ENCODE results near the gene HSPBP1. TPM values are rescaled to one million over a fixed set of nuclear protein-coding genes. Genes with fewer than 3 reads are reported as not detected.

The HSPBP1 gene
- total and polyA plus RNA-seq, 5 donors from 2014 or later, result 15.8 to 37.2 (median 34.0) TPM

DNA sequence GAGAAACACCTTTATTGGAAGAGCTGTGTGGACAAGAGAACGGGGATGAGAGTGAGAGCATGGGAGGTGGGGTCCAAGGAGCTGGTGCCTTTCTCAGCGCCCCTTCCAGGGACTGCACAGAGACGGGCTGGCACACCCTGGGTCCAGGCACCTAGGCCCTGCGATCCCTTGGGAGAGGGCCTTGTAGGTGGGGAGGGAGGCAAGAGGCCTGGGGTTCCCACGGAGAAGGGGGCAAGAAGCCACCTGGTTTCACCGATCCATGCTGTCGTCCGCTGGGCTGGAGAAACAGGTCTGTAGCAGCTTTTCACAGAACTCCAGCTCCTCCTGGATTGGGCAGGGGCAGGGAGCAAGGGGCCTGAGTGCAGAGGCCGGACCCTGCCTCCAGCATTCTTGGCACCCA is 17.6 kb downstream of the HSPBP1 start:
- Histone ChIP-seq H3K36me3 (ENCODE audit: control insufficient read depth, insufficient read depth, low read length) (no peaks in the 10 kb centered on the region), H3K27ac (ENCODE audit: insufficient read depth, low read length, poor library complexity, severe bottlenecking) (no peak overlapping the region), H3K4me1 (ENCODE audit: control insufficient read depth, insufficient read depth, low read length, poor library complexity, severe bottlenecking) (peaks cover 15% of the 10 kb centered on the region), H3K4me3 (ENCODE audit: low read depth, low read length) (no peak overlapping the region), H3K9me3 (ENCODE audit: control insufficient read depth in 2 of 2, low read length in 2 of 2) (no peaks in the 10 kb centered on the region), H3K27me3 (ENCODE audit: control insufficient read depth, insufficient read depth, low read length) (no peaks in the 10 kb centered on the region)
- H3K36me3 Mint-ChIP-seq, result peaks cover 9% of the 10 kb centered on the region
- no peak overlapping the region for H3K4me3 Mint-ChIP-seq
- ATAC-seq (ENCODE audit: low read depth in 2 of 2) (no peak), DNase-seq (no peak)
- H3K9me3 Mint-ChIP-seq, result peaks cover 0 to 7% (median 1%) of the 10 kb centered on the region in 7 donors
- H3K4me1 Mint-ChIP-seq, result peaks cover 4 to 22% (median 10%) of the 10 kb centered on the region in 4 donors
- H3K27me3 Mint-ChIP-seq, result peaks cover 4% of the 10 kb centered on the region
- H3K27ac Mint-ChIP-seq, result peak overlapping the region in 1 of 3 donors; percentile 79

DNA sequence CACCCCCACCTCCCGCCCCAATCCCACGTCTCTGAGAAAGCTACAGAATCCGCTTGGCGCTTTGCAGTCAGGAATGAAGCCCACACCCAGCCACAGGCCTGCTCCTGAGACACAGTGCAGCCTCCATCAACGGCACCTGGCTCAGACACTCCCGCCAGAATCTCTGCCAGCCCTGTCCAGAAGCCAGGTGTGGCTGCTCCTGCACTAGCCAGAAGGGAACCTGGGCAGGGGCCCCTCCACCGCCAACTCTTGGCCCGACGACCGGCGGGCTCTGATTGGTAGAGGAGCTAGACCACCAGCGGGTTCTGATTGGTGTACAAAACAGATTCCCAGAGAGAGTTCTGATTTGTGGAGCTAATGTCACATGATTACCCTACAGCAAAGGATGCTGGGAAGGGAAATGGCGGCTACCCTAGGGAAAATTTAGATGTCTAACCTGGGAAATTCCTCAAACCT is 18.2 kb downstream of the HSPBP1 start:
- no peaks in the 10 kb centered on the region for H3K27me3 ChIP-seq (ENCODE audit: control insufficient read depth, insufficient read depth, low read length)
- Mint-ChIP-seq H3K4me1 (peaks cover 3 to 27% (median 15%) of the 10 kb centered on the region in 4 donors), H3K27ac (no peak overlapping the region), H3K27me3 (peaks cover 4% of the 10 kb centered on the region), H3K9me3 (peaks cover 0 to 5% (median 1%) of the 10 kb centered on the region in 7 donors), H3K4me3 (peak overlapping the region in 1 of 4 donors; percentile 15), H3K36me3 (peaks cover 8% of the 10 kb centered on the region)
- H3K9me3 ChIP-seq (ENCODE audit: control insufficient read depth in 2 of 2, low read length in 2 of 2), result no peaks in the 10 kb centered on the region
- peaks cover 21% of the 10 kb centered on the region for H3K4me1 ChIP-seq (ENCODE audit: control insufficient read depth, insufficient read depth, low read length, poor library complexity, severe bottlenecking)
- ATAC-seq (ENCODE audit: low read depth in 2 of 2) (no peak), DNase-seq (no peak)
- no peaks in the 10 kb centered on the region for H3K36me3 ChIP-seq (ENCODE audit: control insufficient read depth, insufficient read depth, low read length)
- no peak overlapping the region for H3K27ac ChIP-seq (ENCODE audit: insufficient read depth, low read length, poor library complexity, severe bottlenecking)
- H3K4me3 ChIP-seq (ENCODE audit: low read depth, low read length), result no peak overlapping the region

DNA sequence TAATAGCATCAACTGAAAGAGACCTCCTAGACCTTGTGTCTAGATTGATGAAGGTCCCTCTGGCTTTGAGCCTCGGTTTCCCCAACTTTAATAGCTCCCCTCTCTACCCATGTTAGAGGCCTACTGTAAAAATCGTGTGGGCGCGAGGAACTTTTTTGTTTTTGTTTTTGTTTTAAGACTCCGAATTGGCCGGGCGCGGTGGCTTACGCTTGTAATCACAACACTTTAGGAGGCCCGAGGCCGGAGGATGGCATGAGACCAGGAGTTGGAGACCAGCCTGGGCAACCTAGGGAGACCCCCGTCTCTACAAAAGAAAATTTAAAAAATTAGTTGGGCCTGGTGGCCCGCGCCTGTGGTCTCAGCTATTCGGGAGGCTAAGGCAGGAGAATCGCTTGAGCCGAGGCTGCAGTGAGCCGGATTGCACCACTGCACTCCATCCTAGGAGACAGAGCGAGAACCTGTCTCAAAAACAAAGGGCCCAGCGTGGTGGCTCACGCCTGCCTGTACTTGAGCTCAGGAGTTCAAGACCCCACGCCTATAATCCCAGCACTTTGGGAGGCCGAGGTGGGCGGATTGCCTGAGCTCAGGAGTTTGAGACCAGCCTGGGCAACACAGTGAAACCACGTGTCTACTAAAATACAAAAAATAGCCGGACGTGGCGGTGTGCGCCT is 20.2 kb downstream of the HSPBP1 start:
- DNase-seq, result no peak
- peak overlapping the region; percentile 93 to 97 (median 96) for H3K27ac Mint-ChIP-seq
- ATAC-seq (ENCODE audit: low read depth in 2 of 2), result no peak
- H3K36me3 Mint-ChIP-seq, result peaks cover 12% of the 10 kb centered on the region
- no peaks in the 10 kb centered on the region for H3K9me3 ChIP-seq (ENCODE audit: control insufficient read depth in 2 of 2, low read length in 2 of 2)
- no peaks in the 10 kb centered on the region for H3K36me3 ChIP-seq (ENCODE audit: control insufficient read depth, insufficient read depth, low read length)
- peaks cover 4% of the 10 kb centered on the region for H3K27me3 Mint-ChIP-seq
- no peaks in the 10 kb centered on the region for H3K9me3 Mint-ChIP-seq
- peaks cover 41% of the 10 kb centered on the region for H3K4me1 ChIP-seq (ENCODE audit: control insufficient read depth, insufficient read depth, low read length, poor library complexity, severe bottlenecking)
- no peaks in the 10 kb centered on the region for H3K27me3 ChIP-seq (ENCODE audit: control insufficient read depth, insufficient read depth, low read length)
- H3K27ac ChIP-seq (ENCODE audit: insufficient read depth, low read length, poor library complexity, severe bottlenecking), result peak overlapping the region; percentile 93
- peak overlapping the region; percentile 79 for H3K4me3 ChIP-seq (ENCODE audit: low read depth, low read length)
- peak overlapping the region; percentile 92 to 97 (median 95) for H3K4me3 Mint-ChIP-seq
- H3K4me1 Mint-ChIP-seq, result peaks cover 6 to 42% (median 28%) of the 10 kb centered on the region in 4 donors

DNA sequence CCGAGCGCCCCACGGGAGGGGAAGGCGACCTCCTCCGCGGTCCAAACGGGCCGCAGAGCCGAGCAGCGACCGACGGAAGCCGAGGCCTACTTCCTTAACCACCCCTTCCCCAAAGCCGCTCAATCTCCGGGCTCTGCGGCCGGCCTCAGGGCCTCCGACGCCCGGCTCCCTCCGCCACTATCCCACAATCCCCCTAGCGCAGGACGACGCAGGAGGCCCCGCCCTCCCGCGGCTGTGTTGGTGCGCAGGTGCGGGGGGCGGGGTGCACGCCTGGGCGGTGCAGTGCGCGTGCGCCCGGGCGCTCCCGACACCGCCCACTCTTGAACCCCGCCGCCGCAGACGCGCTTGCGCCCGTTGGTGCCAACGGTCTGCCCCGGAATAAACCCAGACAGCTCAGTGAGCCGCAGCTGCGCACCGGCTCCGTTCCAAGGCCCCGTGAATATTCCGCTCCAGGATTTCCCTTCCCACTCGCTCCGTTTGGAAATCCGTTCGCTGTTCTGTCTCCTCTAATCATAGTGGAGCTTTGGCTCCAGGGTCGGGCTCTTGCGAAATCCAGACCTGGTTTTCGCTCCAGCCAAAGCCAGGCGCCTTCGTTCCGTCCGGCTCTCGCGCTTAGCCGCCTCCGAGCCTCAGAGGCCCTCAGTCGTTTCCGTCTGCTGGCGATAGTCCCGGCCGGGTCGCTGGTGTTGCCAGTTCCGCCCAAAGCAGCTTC is 20.9 kb downstream of the HSPBP1 start, which contains the start of gene PPP6R1:
PPP6R1 (minus strand) TSS at position 190 of the 712 bp plus-strand sequence. CDS start 11,914 bp downstream, outside the sequence.
- peak within 1 kb of the TSS; percentile 96 to 99 (median 98) for H3K27ac Mint-ChIP-seq
- H3K9me3 Mint-ChIP-seq, result no peaks in the 10 kb centered on the region
- Histone ChIP-seq H3K9me3 (ENCODE audit: control insufficient read depth in 2 of 2, low read length in 2 of 2) (no peaks in the 10 kb centered on the region), H3K4me1 (ENCODE audit: control insufficient read depth, insufficient read depth, low read length, poor library complexity, severe bottlenecking) (peaks cover 48% of the 10 kb centered on the region), H3K27me3 (ENCODE audit: control insufficient read depth, insufficient read depth, low read length) (no peaks in the 10 kb centered on the region), H3K36me3 (ENCODE audit: control insufficient read depth, insufficient read depth, low read length) (no peaks in the 10 kb centered on the region), H3K27ac (ENCODE audit: insufficient read depth, low read length, poor library complexity, severe bottlenecking) (peak within 1 kb of the TSS; percentile 93), H3K4me3 (ENCODE audit: low read depth, low read length) (peak within 1 kb of the TSS; percentile 85)
- H3K36me3 Mint-ChIP-seq, result peaks cover 12% of the 10 kb centered on the region
- ATAC-seq (ENCODE audit: low read depth in 2 of 2) (peak; percentile 79 to 80), DNase-seq (peak; percentile 89 to 97 (median 96))
- H3K4me3 Mint-ChIP-seq, result peak within 1 kb of the TSS; percentile 97 to 99 (median 97)
- H3K27me3 Mint-ChIP-seq, result peaks cover 4% of the 10 kb centered on the region
- H3K4me1 Mint-ChIP-seq, result peaks cover 9 to 49% (median 30%) of the 10 kb centered on the region in 4 donors

DNA sequence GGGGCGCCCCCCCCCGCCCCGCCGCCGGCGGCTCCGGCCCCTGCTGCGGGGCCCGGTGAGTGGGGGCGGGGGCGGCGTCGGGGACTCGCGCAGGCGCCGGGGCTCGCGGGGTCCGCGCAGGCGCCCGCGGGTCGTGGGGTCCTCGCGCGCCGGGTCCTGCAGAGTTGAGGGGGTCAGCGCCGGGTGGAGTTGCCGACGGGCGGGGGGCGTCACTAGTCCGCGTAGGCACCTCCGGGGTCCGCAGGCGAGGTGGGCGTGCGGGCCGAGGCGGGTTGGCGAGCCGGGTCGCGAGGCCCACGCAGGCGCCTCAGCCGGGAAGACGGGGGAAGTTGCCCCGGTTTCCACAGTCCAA is 21.5 kb downstream of the HSPBP1 start:
- Mint-ChIP-seq H3K9me3 (no peaks in the 10 kb centered on the region), H3K36me3 (peaks cover 12% of the 10 kb centered on the region), H3K27me3 (peaks cover 4% of the 10 kb centered on the region), H3K4me1 (peaks cover 12 to 54% (median 35%) of the 10 kb centered on the region in 4 donors), H3K4me3 (peak overlapping the region; percentile 94 to 97 (median 96)), H3K27ac (peak overlapping the region in 2 of 3 donors; percentile 96 to 97)
- DNase-seq (peak in 1 of 3 donors; percentile 50), ATAC-seq (ENCODE audit: low read depth in 2 of 2) (no peak)
- H3K27ac ChIP-seq (ENCODE audit: insufficient read depth, low read length, poor library complexity, severe bottlenecking), result peak overlapping the region; percentile 93
- peaks cover 54% of the 10 kb centered on the region for H3K4me1 ChIP-seq (ENCODE audit: control insufficient read depth, insufficient read depth, low read length, poor library complexity, severe bottlenecking)
- H3K4me3 ChIP-seq (ENCODE audit: low read depth, low read length), result peak overlapping the region; percentile 44
- H3K27me3 ChIP-seq (ENCODE audit: control insufficient read depth, insufficient read depth, low read length), result no peaks in the 10 kb centered on the region
- H3K36me3 ChIP-seq (ENCODE audit: control insufficient read depth, insufficient read depth, low read length), result no peaks in the 10 kb centered on the region
- H3K9me3 ChIP-seq (ENCODE audit: control insufficient read depth in 2 of 2, low read length in 2 of 2), result no peaks in the 10 kb centered on the region

DNA sequence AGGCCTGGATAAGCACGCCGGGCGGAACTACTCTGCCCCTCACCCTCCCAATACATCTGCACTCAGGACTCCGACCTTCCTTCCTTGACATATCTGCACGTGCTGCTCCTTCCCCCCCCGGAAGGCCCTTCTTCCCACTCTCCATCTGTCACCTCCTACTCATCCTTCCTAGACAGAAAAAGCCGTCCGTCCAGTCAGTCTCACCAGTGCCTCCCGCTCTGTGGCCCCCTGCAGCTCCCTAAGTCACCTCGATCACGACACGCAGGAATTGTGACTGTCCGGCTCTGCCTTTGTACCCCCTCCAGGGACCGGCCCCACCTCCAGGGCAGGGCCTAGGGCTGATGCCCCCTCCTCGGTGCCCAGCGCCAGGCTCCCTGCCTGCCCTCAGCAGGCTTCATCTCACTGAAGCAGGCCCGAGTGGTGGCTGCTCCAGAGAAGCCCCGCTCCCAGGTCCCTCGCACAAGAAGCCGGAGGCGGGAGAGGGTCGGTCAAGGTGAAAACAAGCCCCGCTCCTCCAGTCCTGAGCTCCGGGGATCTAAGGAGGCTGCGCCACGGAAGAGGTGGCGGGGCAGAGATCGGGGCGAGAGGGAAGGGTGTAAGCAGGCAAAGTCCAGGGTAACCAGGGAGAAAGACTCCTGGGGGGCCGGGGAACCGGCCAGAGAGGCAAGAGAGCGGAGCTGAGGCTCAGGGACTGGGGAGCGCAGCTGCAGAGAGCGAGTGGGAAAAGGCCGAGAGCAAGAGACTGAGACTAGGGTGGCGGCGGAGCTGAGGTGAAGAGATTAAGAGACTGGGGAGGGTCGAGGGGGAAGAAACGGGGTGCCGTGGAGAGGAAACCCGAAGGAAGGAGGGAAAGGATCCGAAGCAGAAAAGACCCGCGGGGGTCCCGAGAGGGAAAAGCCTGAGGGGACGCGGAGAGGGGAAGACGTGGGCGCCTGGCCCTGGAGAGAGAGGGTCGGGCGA is 22.2 kb downstream of the HSPBP1 start:
- peak overlapping the region; percentile 97 to 99 (median 97) for H3K4me3 Mint-ChIP-seq
- Histone ChIP-seq H3K9me3 (ENCODE audit: control insufficient read depth in 2 of 2, low read length in 2 of 2) (no peaks in the 10 kb centered on the region), H3K27me3 (ENCODE audit: control insufficient read depth, insufficient read depth, low read length) (no peaks in the 10 kb centered on the region), H3K4me1 (ENCODE audit: control insufficient read depth, insufficient read depth, low read length, poor library complexity, severe bottlenecking) (peaks cover 61% of the 10 kb centered on the region), H3K36me3 (ENCODE audit: control insufficient read depth, insufficient read depth, low read length) (no peaks in the 10 kb centered on the region), H3K27ac (ENCODE audit: insufficient read depth, low read length, poor library complexity, severe bottlenecking) (peak overlapping the region; percentile 93), H3K4me3 (ENCODE audit: low read depth, low read length) (peak overlapping the region; percentile 85)
- DNase-seq (peak in 2 of 3 donors; percentile 28 to 35), ATAC-seq (ENCODE audit: low read depth in 2 of 2) (no peak)
- no peaks in the 10 kb centered on the region for H3K9me3 Mint-ChIP-seq
- peak overlapping the region; percentile 94 to 99 (median 98) for H3K27ac Mint-ChIP-seq
- peaks cover 12 to 61% (median 38%) of the 10 kb centered on the region in 4 donors for H3K4me1 Mint-ChIP-seq
- peaks cover 12% of the 10 kb centered on the region for H3K36me3 Mint-ChIP-seq
- peaks cover 4% of the 10 kb centered on the region for H3K27me3 Mint-ChIP-seq
